HL-60 (cell line): ENCODE results near the gene TGFA.

ENCODE experiments used
- GABPA ChIP-seq: IDR thresholded peaks from 2 replicates; pipeline ENCODE4 v1.6.1; 2012; ENCODE audit warnings: low read depth
- TF ChIP-seq, protein P1 (sequence below): IDR thresholded peaks from one replicate; pipeline ENCODE4 v1.5.1; 2011; ENCODE audit warnings: low read length, control low read depth, inconsistent platforms; ENCODE audit not compliant: insufficient read depth

DNA sequence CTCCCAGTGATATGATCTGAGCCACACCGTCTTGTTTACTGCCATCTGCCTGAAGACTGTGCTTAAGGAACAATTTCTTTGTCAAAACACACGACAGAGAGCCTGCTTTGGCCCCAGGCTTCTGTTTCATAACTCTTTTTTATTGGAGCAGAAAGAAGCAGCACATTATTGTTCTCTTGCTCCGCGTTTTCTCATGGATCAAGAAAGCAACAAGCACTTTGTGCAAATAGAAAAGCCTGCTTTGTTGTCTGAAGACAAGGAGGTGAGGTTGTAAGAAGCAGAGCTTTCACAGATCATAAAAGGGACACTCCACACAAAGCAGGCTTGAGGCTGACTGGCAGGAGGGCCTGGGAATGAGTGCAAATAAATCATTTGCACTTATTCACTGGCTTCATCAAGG lies 133.5 kb downstream of the TGFA start:
- TF ChIP-seq, protein P1, sequence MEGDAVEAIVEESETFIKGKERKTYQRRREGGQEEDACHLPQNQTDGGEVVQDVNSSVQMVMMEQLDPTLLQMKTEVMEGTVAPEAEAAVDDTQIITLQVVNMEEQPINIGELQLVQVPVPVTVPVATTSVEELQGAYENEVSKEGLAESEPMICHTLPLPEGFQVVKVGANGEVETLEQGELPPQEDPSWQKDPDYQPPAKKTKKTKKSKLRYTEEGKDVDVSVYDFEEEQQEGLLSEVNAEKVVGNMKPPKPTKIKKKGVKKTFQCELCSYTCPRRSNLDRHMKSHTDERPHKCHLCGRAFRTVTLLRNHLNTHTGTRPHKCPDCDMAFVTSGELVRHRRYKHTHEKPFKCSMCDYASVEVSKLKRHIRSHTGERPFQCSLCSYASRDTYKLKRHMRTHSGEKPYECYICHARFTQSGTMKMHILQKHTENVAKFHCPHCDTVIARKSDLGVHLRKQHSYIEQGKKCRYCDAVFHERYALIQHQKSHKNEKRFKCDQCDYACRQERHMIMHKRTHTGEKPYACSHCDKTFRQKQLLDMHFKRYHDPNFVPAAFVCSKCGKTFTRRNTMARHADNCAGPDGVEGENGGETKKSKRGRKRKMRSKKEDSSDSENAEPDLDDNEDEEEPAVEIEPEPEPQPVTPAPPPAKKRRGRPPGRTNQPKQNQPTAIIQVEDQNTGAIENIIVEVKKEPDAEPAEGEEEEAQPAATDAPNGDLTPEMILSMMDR, result no peak
- no peak for TF ChIP-seq GABPA
